GM13976 (cell line): ENCODE data around the gene SORBS1.

Experiments used
- DNase-seq: peaks from one replicate; pipeline ENCODE4 v3.0.0; 2012; ENCODE audit warnings: low spot score
- in situ Hi-C: fragments of 300-500 bp; cut with MboI; formaldehyde crosslinking; loops from one replicate; pipeline ENCODE4 v1.12.0; 2022; ENCODE audit warnings: low sequenced_read_pairs, mixed read lengths, inconsistent platforms; ENCODE audit not compliant: unreplicated experiment
- TF ChIP-seq, protein P1 (sequence below): IDR thresholded peaks from 2 replicates; pipeline ENCODE4 v1.5.1; 2012; ENCODE audit warnings: borderline replicate concordance, mild to moderate bottlenecking; ENCODE audit not compliant: insufficient read depth; ENCODE audit errors: extremely low read depth, missing control alignments, control extremely low read depth

The SORBS1 gene

DNA sequence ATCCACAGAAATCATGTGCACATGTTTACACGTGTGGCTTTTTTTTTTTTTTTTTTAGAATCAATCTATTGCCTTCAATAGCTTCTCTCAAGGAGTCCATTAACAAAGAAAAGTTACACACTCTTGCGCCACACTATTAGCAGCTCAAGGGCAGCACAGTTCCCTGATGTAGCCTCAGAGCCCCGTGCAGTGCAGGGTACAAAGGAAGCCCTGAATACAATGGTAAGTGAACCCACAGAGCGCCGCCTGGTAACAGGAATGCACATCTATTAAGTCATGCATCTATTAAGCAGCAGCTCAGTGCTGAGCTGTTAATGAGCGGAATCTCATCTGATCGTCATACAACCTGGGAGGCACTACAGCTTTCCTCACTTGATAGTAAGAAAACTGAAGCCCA lies 156.7 kb downstream of the SORBS1 start:
- DNase-seq = no peak
- in situ Hi-C loops = no loop called here
- TF ChIP-seq, protein P1, sequence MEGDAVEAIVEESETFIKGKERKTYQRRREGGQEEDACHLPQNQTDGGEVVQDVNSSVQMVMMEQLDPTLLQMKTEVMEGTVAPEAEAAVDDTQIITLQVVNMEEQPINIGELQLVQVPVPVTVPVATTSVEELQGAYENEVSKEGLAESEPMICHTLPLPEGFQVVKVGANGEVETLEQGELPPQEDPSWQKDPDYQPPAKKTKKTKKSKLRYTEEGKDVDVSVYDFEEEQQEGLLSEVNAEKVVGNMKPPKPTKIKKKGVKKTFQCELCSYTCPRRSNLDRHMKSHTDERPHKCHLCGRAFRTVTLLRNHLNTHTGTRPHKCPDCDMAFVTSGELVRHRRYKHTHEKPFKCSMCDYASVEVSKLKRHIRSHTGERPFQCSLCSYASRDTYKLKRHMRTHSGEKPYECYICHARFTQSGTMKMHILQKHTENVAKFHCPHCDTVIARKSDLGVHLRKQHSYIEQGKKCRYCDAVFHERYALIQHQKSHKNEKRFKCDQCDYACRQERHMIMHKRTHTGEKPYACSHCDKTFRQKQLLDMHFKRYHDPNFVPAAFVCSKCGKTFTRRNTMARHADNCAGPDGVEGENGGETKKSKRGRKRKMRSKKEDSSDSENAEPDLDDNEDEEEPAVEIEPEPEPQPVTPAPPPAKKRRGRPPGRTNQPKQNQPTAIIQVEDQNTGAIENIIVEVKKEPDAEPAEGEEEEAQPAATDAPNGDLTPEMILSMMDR = no peak

DNA sequence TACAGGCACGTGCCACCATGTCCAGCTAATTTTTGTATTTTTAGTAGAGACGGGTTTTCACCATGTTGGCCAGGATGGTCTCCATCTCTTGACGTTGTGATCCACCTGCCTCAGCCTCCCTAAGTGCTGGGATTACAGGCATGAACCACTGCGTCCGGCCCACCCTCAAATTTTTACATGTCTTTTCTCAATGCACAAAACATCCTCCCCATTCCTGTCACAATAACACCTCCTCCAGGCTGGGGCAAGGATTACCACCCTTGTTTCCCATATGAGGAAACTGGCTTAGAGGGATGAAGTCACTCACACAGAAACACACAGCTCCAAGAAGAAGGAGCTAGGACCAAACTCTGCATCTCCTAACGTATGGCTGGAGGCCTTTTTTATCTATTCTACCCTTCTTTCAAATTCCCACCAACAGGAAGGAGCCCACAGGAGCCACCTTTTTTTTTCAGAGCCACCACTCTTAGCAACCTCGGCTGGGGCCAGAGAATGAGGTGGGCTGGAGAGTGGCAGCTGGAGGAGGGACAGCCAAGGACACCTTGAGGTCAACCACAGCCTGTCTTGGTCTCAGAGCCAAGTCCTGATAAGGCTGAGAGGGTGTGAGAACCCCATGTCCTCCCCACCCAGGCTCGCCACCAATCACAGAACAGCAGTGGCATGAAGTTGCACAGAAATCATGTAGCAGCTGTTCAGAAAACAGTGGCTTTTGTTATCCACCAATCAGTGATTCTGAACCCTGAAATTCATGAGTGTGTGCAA lies 157.3 kb downstream of the SORBS1 start:
- no peak for DNase-seq
- in situ Hi-C loops = no loop called here
- TF ChIP-seq, protein P1 = no peak

DNA sequence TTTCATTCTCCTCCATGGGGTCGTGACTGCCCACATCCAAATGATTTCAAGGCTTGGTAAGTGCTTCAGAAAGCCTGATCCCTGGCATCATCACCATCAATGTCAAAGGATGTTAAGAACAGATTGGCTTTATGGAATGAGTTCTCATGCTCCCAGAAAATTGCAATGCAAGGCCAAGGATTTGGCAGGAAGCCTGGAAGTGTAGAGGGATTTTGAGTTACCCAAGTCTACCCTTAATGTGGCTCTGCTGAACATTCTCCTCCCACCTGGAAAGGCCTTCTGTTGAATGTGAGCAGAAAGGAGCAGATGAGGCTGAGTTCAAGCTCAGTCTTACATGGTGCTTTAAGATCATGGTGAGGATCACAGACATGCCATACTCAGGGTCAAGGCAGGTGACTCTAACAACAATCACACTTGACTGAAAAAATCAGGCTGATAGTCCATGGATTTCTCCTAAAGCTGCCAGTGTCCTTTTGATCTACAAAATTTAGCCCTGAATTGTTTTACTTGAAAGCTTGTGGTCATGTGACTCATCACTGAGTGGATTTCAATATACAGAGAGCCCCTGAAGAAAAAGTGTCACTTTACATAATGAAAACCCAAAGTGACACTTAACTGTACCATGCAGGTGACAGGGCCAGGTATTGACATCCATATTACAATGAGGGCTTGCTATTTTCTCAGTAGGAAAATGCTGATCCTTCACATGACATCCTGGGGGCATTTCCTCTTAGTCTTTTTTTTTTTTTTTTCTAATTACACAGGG lies 159.3 kb downstream of the SORBS1 start:
- no peak for DNase-seq
- in situ Hi-C loops = no loop called here
- TF ChIP-seq, protein P1 = no peak

DNA sequence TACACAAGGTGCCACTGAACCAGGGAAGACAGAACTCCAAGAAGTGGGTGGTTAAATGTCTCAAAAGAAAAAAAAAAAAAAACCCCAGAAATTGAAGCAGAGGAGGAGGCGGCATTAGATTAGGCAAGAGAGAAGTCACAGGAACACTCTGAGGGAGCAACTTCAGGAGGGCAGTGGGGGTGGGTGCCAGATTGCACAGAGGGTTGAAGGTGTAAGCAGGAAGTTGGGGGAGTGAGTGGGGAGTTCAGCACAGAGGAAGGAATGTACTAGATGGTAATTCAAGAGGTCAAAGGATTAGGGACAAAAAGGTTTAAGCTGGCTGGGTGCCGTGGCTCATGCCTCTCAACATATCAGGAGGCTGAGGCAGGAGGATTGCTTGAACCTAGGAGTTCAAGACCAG lies 160.4 kb downstream of the SORBS1 start:
- in situ Hi-C loops = no loop called here
- DNase-seq = no peak
- TF ChIP-seq, protein P1 = no peak

DNA sequence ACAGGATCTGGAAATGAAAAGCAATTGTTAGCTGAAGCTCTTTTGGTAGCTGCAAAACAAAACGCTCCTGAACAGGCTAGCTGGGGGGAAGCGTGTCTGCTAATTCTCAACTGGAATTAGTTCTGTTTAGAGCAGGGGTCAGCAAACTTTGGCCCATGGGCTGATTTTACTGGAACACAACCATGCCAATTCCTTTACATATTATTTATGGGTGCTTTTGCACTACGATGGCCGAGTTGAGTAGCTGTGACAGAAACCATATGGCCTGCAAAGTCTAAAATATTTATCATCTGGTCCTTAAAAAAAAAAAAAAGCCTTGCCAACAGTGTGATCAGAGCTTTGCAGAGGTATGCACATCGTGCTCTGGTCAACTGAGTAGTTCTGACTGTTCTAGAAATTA lies 162.0 kb downstream of the SORBS1 start:
- in situ Hi-C loops = no loop called here
- DNase-seq = no peak
- TF ChIP-seq, protein P1 = no peak

DNA sequence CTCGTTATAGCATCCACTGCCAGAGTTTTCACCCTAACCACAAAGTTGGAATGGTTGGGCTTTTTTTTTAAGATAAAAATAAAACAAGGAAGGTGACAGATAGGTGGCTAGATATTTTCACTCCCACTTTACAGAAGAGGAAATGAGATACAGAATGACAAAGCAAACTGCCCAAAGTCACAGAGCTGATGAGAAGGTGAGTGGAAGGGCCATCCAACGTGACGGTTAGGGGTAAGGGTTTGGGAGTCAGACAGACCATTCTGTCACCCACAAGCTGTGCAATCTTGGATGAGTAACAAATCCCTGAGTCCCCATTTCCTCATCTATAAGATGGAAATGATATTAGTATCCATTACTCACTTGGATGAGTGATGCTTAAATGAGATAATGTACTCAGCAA lies 163.4 kb downstream of the SORBS1 start:
- TF ChIP-seq, protein P1 = no peak
- DNase-seq = no peak
- in situ Hi-C loops = no loop called here
